HEK293 (cell line): Measurements from ENCODE around the gene BORCS6.

Experiments used
- KLF16 ChIP-seq: fragments of 450-650 bp; formaldehyde crosslinking; IDR thresholded peaks from 2 replicates; pipeline ENCODE4 v1.5.1; 2017; ENCODE audit warnings: missing biosample characterization, missing genetic modification characterization
- PRDM1 ChIP-seq: fragments of 450-650 bp; formaldehyde crosslinking; IDR thresholded peaks from 2 replicates; pipeline ENCODE4; 2016; ENCODE audit warnings: missing biosample characterization, missing genetic modification characterization
- SCRT2 ChIP-seq: fragments of 450-650 bp; formaldehyde crosslinking; IDR thresholded peaks from 2 replicates; pipeline ENCODE4 v1.5.1; 2016; ENCODE audit warnings: missing biosample characterization, missing genetic modification characterization
- SETDB1 ChIP-seq: IDR thresholded peaks from one replicate; pipeline ENCODE4 v1.6.1; 2017; ENCODE audit warnings: mild to moderate bottlenecking, low read length, moderate library complexity, mixed read lengths; ENCODE audit not compliant: insufficient read length
- SP3 ChIP-seq: fragments of 450-650 bp; formaldehyde crosslinking; IDR thresholded peaks from 2 replicates; pipeline ENCODE4 v1.5.1; 2016; ENCODE audit warnings: missing biosample characterization, missing genetic modification characterization
- SP7 ChIP-seq: fragments of 450-650 bp; formaldehyde crosslinking; IDR thresholded peaks from 2 replicates; pipeline ENCODE4 v1.5.1; 2016; ENCODE audit warnings: missing biosample characterization, missing genetic modification characterization
- YY2 ChIP-seq: fragments of 450-650 bp; formaldehyde crosslinking; IDR thresholded peaks from 2 replicates; pipeline ENCODE4 v1.5.1; 2016; ENCODE audit warnings: missing biosample characterization, missing genetic modification characterization
- ZBTB8A ChIP-seq: fragments of 450-650 bp; formaldehyde crosslinking; IDR thresholded peaks from 2 replicates; pipeline ENCODE4 v1.5.1; 2016; ENCODE audit warnings: missing biosample characterization, missing genetic modification characterization
- ZFP41 ChIP-seq: fragments of 450-650 bp; formaldehyde crosslinking; IDR thresholded peaks from 2 replicates; pipeline ENCODE4 v1.5.1; 2016; ENCODE audit warnings: missing biosample characterization, missing genetic modification characterization, borderline replicate concordance
- ZNF155 ChIP-seq: fragments of 450-650 bp; formaldehyde crosslinking; IDR thresholded peaks from 2 replicates; pipeline ENCODE4 v1.5.1; 2016; ENCODE audit warnings: missing biosample characterization, missing genetic modification characterization
- ZNF169 ChIP-seq: fragments of 450-650 bp; formaldehyde crosslinking; IDR thresholded peaks from 2 replicates; pipeline ENCODE4 v1.5.1; 2016; ENCODE audit warnings: missing biosample characterization, missing genetic modification characterization
- ZNF184 ChIP-seq: fragments of 450-650 bp; IDR thresholded peaks from 2 replicates; pipeline ENCODE4 v1.5.1; 2018; ENCODE audit warnings: missing biosample characterization, mild to moderate bottlenecking, missing genetic modification characterization
- ZNF19 ChIP-seq: fragments of 450-650 bp; formaldehyde crosslinking; IDR thresholded peaks from 2 replicates; pipeline ENCODE4; 2016; ENCODE audit warnings: missing biosample characterization, missing genetic modification characterization, low read depth
- ZNF221 ChIP-seq: fragments of 450-650 bp; formaldehyde crosslinking; IDR thresholded peaks from 2 replicates; pipeline ENCODE4 v1.5.1; 2017; ENCODE audit warnings: missing biosample characterization, missing genetic modification characterization, borderline replicate concordance
- ZNF239 ChIP-seq: fragments of 450-650 bp; formaldehyde crosslinking; IDR thresholded peaks from 2 replicates; pipeline ENCODE4 v1.5.1; 2016; ENCODE audit warnings: missing biosample characterization, missing genetic modification characterization
- ZNF48 ChIP-seq: fragments of 450-650 bp; formaldehyde crosslinking; IDR thresholded peaks from 2 replicates; pipeline ENCODE4 v1.5.1; 2016; ENCODE audit warnings: missing biosample characterization, missing genetic modification characterization
- ZNF501 ChIP-seq: fragments of 450-650 bp; formaldehyde crosslinking; IDR thresholded peaks from 2 replicates; pipeline ENCODE4 v1.5.1; 2016; ENCODE audit warnings: missing biosample characterization, missing genetic modification characterization
- ZNF510 ChIP-seq: fragments of 450-650 bp; formaldehyde crosslinking; IDR thresholded peaks from 2 replicates; pipeline ENCODE4 v1.5.1; 2018; ENCODE audit warnings: mild to moderate bottlenecking, missing genetic modification characterization, missing biosample characterization; ENCODE audit not compliant: insufficient replicate concordance
- ZNF548 ChIP-seq: fragments of 450-650 bp; formaldehyde crosslinking; IDR thresholded peaks from 2 replicates; pipeline ENCODE4 v1.5.1; 2016; ENCODE audit warnings: missing biosample characterization, missing genetic modification characterization
- ZNF555 ChIP-seq: fragments of 450-650 bp; formaldehyde crosslinking; conservative IDR thresholded peaks from 2 replicates; pipeline ENCODE4 v1.5.1; 2017; ENCODE audit warnings: missing biosample characterization, mild to moderate bottlenecking, missing genetic modification characterization, inconsistent platforms
- ZNF585B ChIP-seq: fragments of 450-650 bp; formaldehyde crosslinking; IDR thresholded peaks from 2 replicates; pipeline ENCODE4 v1.5.1; 2016; ENCODE audit warnings: missing biosample characterization, missing genetic modification characterization
- ZNF596 ChIP-seq: fragments of 450-650 bp; IDR thresholded peaks from 2 replicates; pipeline ENCODE4 v1.5.0; 2018; ENCODE audit warnings: missing biosample characterization, mild to moderate bottlenecking, missing genetic modification characterization, moderate library complexity
- ZNF621 ChIP-seq: fragments of 450-650 bp; formaldehyde crosslinking; IDR thresholded peaks from 2 replicates; pipeline ENCODE4 v1.5.1; 2017; ENCODE audit warnings: missing biosample characterization, missing genetic modification characterization
- ZNF629 ChIP-seq: fragments of 450-650 bp; formaldehyde crosslinking; IDR thresholded peaks from 2 replicates; pipeline ENCODE4 v1.5.1; 2017; ENCODE audit warnings: missing biosample characterization, missing genetic modification characterization
- ZNF664 ChIP-seq: fragments of 450-650 bp; formaldehyde crosslinking; IDR thresholded peaks from 2 replicates; pipeline ENCODE4 v1.5.1; 2016; ENCODE audit warnings: missing biosample characterization, missing genetic modification characterization
- TF ChIP-seq, protein P1 (sequence below): fragments of 450-650 bp; formaldehyde crosslinking; IDR thresholded peaks from 2 replicates; pipeline ENCODE4 v1.5.0; 2017; ENCODE audit warnings: missing biosample characterization, missing genetic modification characterization, borderline replicate concordance
- TF ChIP-seq, protein P2 (sequence below): fragments of 450-650 bp; formaldehyde crosslinking; IDR thresholded peaks from 2 replicates; pipeline ENCODE4 v1.5.1; 2016; ENCODE audit warnings: missing biosample characterization, missing genetic modification characterization
- TF ChIP-seq, protein P3 (sequence below): fragments of 450-650 bp; formaldehyde crosslinking; IDR thresholded peaks from 2 replicates; pipeline ENCODE4 v1.5.1; 2016; ENCODE audit warnings: missing biosample characterization, missing genetic modification characterization
- TF ChIP-seq, protein P4 (sequence below): fragments of 450-650 bp; formaldehyde crosslinking; optimal IDR thresholded peaks from 2 replicates; pipeline ENCODE3; 2016; ENCODE audit warnings: missing biosample characterization, mild to moderate bottlenecking, missing genetic modification characterization
- TF ChIP-seq, protein P5 (sequence below): fragments of 450-650 bp; formaldehyde crosslinking; IDR thresholded peaks from 2 replicates; pipeline ENCODE4; 2016; ENCODE audit warnings: missing biosample characterization, missing genetic modification characterization
- TF ChIP-seq, protein P6 (sequence below): fragments of 450-650 bp; IDR thresholded peaks from 2 replicates; pipeline ENCODE4 v1.5.1; 2018; ENCODE audit warnings: missing biosample characterization, mild to moderate bottlenecking, missing genetic modification characterization

The BORCS6 gene

DNA sequence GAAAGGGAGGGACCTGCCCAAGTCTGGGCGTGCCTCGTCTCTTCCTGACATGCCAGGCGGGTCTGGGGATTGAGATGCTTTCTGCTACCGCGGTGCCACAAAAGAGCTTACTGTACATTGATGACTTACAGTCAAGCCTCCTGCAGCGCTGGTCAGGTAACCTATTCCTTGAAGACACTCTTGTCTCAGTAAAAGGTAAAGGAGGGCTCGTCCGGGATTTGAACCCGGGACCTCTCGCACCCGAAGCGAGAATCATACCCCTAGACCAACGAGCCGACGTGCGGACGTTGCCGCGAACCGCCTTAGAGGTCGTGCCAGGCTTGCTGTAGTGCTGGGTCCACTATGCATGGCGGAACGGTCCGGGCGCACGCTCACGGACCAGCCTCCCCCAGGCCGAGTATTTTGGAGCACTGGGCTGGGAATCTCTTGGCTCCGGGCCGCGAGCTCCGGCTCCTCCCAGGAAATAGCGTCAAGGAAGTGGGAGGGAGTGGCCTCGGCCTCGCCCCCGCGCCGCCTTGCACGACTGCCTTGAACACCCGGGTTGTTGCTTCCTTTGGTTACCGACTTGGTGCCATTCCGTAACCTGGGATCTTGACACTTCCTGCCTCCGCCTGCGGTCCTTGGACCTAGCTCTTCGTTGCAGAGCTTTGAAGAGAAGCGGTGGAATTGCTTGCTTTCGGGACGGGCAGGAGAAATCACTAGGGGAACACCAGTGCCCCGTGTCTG, 32.8 kb upstream of the BORCS6 start (continued):
- TF ChIP-seq, protein P1, sequence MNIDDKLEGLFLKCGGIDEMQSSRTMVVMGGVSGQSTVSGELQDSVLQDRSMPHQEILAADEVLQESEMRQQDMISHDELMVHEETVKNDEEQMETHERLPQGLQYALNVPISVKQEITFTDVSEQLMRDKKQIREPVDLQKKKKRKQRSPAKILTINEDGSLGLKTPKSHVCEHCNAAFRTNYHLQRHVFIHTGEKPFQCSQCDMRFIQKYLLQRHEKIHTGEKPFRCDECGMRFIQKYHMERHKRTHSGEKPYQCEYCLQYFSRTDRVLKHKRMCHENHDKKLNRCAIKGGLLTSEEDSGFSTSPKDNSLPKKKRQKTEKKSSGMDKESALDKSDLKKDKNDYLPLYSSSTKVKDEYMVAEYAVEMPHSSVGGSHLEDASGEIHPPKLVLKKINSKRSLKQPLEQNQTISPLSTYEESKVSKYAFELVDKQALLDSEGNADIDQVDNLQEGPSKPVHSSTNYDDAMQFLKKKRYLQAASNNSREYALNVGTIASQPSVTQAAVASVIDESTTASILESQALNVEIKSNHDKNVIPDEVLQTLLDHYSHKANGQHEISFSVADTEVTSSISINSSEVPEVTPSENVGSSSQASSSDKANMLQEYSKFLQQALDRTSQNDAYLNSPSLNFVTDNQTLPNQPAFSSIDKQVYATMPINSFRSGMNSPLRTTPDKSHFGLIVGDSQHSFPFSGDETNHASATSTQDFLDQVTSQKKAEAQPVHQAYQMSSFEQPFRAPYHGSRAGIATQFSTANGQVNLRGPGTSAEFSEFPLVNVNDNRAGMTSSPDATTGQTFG: peak; percentile 70; the same call in 1 of the 2 replicates
- no peak for TF ChIP-seq ZNF155 (tag by site-specific recombination)
- TF ChIP-seq ZNF221 (tag by site-specific recombination): no peak
- no peak for TF ChIP-seq ZNF48 (tag by site-specific recombination)
- peak; percentile 45; the same call in 1 of the 2 replicates for TF ChIP-seq ZNF664 (tag by site-specific recombination)
- TF ChIP-seq ZNF555: no peak
- no peak for TF ChIP-seq PRDM1 (tag by site-specific recombination)
- TF ChIP-seq ZFP41 (tag by site-specific recombination): no peak
- TF ChIP-seq ZNF596 (tag by site-specific recombination): no peak
- TF ChIP-seq SCRT2 (tag by site-specific recombination): peak; percentile 86
- TF ChIP-seq ZNF19 (tag by site-specific recombination): no peak
- TF ChIP-seq, protein P2, sequence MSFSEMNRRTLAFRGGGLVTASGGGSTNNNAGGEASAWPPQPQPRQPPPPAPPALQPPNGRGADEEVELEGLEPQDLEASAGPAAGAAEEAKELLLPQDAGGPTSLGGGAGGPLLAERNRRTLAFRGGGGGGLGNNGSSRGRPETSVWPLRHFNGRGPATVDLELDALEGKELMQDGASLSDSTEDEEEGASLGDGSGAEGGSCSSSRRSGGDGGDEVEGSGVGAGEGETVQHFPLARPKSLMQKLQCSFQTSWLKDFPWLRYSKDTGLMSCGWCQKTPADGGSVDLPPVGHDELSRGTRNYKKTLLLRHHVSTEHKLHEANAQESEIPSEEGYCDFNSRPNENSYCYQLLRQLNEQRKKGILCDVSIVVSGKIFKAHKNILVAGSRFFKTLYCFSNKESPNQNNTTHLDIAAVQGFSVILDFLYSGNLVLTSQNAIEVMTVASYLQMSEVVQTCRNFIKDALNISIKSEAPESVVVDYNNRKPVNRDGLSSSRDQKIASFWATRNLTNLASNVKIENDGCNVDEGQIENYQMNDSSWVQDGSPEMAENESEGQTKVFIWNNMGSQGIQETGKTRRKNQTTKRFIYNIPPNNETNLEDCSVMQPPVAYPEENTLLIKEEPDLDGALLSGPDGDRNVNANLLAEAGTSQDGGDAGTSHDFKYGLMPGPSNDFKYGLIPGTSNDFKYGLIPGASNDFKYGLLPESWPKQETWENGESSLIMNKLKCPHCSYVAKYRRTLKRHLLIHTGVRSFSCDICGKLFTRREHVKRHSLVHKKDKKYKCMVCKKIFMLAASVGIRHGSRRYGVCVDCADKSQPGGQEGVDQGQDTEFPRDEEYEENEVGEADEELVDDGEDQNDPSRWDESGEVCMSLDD (tag by site-specific recombination): no peak
- no peak for TF ChIP-seq ZNF169 (tag by site-specific recombination)
- no peak for TF ChIP-seq ZNF548 (tag by site-specific recombination)
- TF ChIP-seq ZNF621: no peak
- peak; percentile 88 for TF ChIP-seq YY2 (tag by site-specific recombination)
- peak; percentile 93 for TF ChIP-seq SP3
- TF ChIP-seq ZBTB8A: no peak
- TF ChIP-seq KLF16 (tag by site-specific recombination): peak; percentile 76
- TF ChIP-seq ZNF501 (tag by site-specific recombination): peak; percentile 96
- TF ChIP-seq ZNF184: peak; percentile 72; the same call in 1 of the 2 replicates
- TF ChIP-seq, protein P3, sequence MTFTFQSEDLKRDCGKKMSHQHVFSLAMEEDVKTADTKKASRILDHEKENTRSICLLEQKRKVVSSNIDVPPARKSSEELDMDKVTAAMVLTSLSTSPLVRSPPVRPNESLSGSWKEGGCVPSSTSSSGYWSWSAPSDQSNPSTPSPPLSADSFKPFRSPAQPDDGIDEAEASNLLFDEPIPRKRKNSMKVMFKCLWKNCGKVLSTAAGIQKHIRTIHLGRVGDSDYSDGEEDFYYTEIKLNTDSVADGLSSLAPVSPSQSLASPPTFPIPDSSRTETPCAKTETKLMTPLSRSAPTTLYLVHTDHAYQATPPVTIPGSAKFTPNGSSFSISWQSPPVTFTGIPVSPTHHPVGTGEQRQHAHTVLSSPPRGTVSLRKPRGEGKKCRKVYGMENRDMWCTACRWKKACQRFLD (tag by site-specific recombination): no peak
- peak; percentile 88 for TF ChIP-seq SP7
- TF ChIP-seq, protein P4, sequence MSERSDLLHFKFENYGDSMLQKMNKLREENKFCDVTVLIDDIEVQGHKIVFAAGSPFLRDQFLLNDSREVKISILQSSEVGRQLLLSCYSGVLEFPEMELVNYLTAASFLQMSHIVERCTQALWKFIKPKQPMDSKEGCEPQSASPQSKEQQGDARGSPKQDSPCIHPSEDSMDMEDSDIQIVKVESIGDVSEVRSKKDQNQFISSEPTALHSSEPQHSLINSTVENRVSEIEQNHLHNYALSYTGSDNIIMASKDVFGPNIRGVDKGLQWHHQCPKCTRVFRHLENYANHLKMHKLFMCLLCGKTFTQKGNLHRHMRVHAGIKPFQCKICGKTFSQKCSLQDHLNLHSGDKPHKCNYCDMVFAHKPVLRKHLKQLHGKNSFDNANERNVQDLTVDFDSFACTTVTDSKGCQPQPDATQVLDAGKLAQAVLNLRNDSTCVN (tag by site-specific recombination): peak; percentile 81
- 0 out of 2 replicates have a peak, but pooled peaks have one; percentile 14 for TF ChIP-seq ZNF239
- no peak for TF ChIP-seq SETDB1
- no peak for TF ChIP-seq ZNF585B (tag by site-specific recombination)
- TF ChIP-seq, protein P5, sequence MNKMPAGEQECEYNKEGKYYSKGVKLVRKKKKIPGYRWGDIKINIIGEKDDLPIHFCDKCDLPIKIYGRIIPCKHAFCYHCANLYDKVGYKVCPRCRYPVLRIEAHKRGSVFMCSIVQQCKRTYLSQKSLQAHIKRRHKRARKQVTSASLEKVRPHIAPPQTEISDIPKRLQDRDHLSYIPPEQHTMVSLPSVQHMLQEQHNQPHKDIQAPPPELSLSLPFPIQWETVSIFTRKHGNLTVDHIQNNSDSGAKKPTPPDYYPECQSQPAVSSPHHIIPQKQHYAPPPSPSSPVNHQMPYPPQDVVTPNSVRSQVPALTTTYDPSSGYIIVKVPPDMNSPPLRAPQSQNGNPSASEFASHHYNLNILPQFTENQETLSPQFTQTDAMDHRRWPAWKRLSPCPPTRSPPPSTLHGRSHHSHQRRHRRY (tag by site-specific recombination): no peak
- no peak for TF ChIP-seq ZNF510 (tag by site-specific recombination)
- TF ChIP-seq, protein P6, sequence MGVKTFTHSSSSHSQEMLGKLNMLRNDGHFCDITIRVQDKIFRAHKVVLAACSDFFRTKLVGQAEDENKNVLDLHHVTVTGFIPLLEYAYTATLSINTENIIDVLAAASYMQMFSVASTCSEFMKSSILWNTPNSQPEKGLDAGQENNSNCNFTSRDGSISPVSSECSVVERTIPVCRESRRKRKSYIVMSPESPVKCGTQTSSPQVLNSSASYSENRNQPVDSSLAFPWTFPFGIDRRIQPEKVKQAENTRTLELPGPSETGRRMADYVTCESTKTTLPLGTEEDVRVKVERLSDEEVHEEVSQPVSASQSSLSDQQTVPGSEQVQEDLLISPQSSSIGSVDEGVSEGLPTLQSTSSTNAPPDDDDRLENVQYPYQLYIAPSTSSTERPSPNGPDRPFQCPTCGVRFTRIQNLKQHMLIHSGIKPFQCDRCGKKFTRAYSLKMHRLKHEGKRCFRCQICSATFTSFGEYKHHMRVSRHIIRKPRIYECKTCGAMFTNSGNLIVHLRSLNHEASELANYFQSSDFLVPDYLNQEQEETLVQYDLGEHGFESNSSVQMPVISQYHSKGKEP (tag by site-specific recombination): peak; percentile 56; the same call in 1 of the 2 replicates
- TF ChIP-seq ZNF629 (tag by site-specific recombination): peak; percentile 89
